NCI-H2196 (cell line): ENCODE data around the gene ARHGEF17.

Experiments
- DNase-seq: peaks from one replicate; lab custom pipeline; 2025; ENCODE audit not compliant: unreplicated experiment; lab: John Stamatoyannopoulos, UW

Gene ARHGEF17

DNA sequence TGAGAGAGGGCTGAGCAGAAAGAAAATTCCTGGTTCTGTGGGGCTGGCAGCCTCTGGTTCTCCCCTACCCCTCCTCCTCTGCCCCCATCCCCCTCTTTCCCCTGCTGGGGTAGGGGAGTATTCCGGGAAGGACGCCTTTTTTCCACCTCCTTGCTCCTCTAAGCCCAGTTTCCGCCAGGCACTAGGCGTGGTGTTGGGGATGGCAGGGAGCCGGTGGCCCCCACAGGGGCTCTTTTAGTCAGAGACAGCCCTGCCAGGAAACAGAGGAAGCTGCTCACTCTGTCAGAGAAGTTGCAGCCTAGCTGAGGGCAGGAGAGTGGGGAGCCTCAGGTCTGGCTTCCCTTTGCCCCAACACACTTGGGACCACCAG is 15.6 kb upstream of the ARHGEF17 start:
- no peak for DNase-seq

DNA sequence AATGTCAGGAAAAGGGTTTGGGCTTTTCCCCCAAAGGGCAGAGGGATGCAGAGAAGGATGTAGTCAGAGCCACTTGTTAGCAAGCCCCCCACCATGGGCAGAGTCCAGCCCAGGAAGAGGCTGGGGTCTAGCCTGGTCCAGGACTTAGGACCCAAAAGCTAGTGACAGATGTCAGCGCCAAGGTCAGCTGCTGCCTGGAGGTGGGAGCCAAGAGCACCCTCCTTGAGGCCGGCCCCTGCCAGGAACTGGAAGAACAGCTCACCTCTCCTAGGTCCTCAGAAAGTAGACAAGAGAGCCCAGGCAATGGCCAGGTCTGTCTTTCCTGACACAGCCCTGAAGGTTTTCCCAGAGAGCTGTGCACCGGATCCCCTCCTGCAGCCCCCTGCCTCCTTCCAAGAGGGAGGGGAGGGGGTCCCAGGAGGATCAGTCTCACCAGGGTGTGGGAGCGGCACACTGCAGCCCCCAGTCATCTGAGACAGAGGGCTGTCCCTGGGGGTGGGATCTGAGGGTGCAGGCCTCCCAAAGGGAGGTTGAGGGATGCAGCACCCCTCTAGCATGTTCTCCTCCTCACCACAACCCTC is 14.6 kb upstream of the ARHGEF17 start:
- no peak for DNase-seq

GRCh38 chr11:73294604-73295003 is 13.5 kb upstream of the ARHGEF17 start:
- DNase-seq: no peak

DNA sequence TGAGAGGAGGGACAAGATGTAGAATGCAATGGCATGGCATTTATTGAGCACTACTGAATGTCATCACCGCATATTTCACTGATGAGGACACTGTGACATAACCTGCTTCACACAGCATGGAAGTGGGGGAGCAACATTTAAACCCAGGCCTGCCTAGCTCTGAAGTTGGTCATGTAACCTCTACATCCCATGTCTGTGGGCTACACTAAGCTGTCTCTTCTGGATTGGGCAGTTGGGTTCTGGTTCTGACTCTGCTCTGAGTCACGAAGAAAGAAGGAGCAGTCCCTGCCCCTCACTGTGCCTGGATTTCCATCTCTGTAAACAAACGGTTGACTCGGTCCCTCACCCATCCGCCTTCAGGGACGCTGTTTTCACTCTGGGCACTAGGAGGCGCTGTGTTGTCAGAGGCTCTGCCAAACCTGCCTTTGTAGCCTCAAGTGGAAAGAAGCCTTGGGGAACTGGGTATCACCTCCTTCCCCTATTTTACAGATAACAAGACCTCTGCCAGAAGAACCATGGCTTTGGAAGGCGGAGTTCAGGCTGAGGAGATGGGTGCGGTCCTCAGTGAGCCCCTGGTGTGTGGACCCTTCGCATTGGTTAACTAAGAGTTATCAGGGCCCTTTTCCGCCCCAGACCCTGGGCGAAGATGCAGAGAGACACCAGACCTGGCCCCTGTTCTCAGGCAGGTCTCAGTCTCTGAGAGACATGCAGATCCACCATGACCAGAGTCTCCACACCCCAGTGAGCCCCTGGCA is 12.7 kb upstream of the ARHGEF17 start:
- peak; percentile 69 for DNase-seq

DNA sequence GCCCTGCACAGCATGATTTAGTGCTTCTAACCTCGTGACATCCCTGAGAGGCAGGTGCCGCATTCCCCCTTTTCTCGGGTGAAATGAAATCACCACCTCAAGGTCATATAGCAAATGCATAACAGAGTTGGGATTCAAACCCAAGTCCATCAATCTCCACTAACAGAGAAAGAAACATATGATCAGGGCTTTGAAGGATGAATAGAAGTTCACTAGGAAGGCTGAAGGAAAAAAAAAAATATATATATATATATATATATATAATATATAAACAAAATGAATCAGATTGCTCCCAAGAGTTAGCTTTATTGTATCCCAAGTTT is 12.1 kb upstream of the ARHGEF17 start:
- no peak for DNase-seq

GRCh38 chr11:73296501-73297230 is 11.4 kb upstream of the ARHGEF17 start:
- DNase-seq: no peak

DNA sequence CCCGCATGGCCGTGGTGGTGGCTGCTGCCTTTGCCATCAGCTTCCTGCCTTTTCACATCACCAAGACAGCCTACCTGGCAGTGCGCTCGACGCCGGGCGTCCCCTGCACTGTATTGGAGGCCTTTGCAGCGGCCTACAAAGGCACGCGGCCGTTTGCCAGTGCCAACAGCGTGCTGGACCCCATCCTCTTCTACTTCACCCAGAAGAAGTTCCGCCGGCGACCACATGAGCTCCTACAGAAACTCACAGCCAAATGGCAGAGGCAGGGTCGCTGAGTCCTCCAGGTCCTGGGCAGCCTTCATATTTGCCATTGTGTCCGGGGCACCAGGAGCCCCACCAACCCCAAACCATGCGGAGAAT is 10.9 kb upstream of the ARHGEF17 start:
- no peak for DNase-seq

- DNase-seq: no peak
These were observed 10.4 kb upstream of the ARHGEF17 start for GRCh38 chr11:73297702-73298101.

DNA sequence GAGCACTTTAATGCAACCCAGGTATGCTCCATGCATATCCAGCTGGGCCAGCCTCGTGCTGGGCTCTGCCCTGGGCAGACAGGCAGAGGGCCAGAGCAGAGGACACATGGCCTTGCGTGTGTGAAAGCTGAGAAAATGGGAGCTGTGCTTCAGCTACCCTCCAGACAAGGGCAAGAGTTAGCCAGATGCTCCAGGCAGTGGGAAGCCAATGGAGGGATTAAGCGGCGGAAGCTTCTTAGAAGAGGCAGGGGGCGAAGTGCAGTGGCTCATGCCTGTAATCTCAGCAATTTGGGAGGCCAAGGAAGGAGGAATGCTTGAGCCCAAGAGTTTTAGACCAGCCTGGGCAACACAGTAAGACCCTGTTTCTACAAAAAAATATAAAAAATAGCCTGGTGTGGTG is 9.8 kb upstream of the ARHGEF17 start:
- DNase-seq: no peak

GRCh38 chr11:73299751-73300150 is 8.3 kb upstream of the ARHGEF17 start:
- no peak for DNase-seq

DNA sequence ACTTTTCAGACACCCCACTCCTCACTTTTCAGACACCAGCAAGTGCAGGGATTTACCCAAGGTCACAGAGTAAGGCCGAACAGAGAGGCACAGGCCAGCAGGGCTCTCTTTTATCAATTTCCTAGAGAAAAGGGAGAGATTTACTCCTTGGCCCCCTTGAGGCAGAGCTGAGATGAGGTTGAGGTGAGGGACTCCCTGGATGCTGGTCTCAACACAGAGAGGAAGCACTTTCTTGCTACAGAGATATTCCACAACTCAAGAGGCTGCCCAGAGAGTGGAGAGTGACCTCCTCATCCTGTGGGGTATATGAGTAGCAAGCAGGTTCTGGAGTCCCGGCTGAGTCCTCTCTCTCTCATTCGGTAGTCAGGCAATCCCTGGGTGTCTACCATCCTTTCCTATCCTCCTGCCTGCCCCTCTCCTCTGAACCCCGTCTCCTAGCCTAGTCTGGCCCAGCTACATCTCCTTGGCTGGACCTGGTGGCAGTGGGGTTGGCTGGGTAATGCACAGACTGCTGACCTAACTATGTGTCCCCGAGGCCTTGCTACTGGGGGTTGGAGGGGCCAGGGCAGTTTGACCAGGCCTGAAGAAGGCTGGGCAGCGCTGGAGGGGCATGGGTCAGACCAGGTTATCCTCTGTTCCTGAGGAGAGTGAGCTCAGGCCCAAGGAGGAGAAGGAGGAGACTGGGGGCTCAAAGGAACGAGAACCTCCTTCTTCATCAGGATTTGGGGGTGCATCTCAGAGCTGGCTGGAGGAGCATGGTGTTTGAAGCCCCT is 1.8 kb upstream of the ARHGEF17 start:
- no peak for DNase-seq

GRCh38 chr11:73306977-73307322 is 1.1 kb upstream of the ARHGEF17 start:
- no peak for DNase-seq

GRCh38 chr11:73307323-73308002 is 613 bp upstream of the ARHGEF17 start:
- DNase-seq: peak; percentile 97

DNA sequence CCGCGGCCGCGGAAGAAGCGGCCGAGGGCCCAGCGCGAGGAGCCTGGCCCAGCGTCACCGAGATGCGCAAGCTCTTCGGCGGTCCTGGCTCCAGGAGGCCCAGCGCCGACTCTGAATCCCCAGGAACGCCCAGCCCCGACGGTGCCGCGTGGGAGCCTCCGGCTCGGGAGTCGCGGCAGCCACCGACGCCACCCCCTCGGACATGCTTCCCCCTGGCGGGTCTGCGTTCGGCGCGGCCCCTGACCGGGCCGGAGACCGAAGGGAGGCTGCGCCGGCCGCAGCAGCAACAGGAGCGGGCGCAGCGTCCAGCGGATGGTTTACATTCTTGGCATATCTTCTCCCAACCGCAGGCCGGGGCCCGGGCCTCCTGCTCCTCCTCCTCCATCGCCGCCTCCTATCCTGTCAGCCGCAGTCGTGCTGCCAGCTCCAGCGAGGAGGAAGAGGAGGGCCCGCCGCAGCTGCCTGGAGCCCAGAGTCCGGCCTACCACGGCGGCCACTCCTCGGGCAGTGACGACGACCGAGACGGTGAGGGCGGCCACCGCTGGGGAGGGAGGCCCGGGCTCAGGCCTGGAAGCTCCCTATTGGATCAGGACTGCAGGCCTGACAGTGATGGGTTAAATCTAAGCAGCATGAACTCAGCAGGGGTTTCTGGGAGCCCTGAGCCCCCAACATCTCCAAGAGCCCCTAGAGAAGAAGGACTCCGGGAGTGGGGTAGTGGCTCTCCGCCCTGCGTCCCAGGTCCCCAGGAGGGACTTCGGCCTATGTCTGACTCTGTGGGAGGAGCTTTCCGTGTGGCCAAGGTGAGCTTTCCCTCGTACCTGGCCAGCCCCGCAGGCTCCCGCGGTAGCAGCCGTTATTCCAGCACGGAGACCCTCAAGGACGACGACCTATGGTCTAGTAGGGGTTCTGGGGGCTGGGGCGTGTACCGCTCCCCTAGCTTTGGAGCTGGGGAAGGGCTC is 1.2 kb downstream of the ARHGEF17 start:
- DNase-seq: peak; percentile 48

GRCh38 chr11:73310076-73310475 is 2.0 kb downstream of the ARHGEF17 start:
- no peak for DNase-seq

DNA sequence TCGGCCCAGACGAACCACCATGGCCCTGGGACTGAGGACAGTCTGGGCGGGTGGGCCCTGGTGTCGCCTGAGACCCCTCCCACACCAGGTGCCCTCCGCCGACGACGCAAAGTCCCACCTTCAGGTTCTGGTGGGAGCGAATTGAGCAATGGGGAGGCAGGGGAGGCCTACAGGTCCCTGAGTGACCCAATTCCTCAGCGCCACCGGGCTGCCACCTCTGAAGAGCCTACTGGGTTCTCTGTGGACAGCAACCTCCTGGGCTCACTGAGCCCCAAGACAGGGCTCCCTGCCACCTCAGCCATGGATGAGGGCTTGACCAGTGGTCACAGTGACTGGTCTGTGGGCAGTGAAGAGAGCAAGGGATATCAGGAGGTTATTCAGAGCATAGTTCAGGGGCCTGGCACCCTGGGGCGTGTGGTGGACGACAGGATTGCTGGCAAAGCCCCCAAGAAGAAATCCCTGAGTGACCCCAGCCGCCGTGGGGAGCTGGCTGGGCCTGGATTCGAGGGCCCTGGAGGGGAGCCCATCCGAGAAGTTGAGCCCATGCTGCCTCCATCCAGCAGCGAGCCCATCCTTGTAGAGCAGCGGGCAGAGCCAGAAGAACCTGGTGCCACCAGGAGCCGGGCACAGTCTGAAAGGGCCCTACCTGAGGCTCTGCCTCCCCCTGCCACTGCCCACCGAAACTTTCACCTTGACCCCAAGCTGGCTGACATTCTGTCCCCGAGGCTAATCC is 2.8 kb downstream of the ARHGEF17 start:
- DNase-seq: no peak

- no peak for DNase-seq
These were observed 3.4 kb downstream of the ARHGEF17 start for GRCh38 chr11:73311394-73311869.

DNA sequence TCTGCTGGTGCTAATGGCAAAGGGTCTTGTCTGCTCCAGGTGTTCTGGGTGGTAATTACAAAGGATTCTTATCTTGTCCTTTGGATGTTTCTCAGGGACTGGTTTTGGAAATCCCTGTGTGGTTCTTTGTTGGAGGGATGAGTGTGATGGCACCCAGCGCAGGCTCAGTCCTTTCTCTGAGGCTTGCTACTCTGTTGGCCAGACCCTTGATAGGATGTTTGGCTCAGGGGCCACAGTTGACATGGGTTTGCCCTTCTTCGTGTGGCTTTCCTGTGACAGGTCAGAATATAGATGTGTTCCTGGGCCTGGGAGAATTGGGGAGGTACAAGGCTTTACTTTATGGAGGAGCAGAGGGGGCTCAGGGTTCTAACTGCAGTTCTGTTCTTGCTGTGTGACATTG is 4.0 kb downstream of the ARHGEF17 start:
- no peak for DNase-seq

GRCh38 chr11:73312851-73313327 is 4.8 kb downstream of the ARHGEF17 start:
- no peak for DNase-seq
